Erythroblast (primary cell): Measurements from ENCODE around the gene SERPINF2.

ENCODE experiments used
- DNase-seq, 2 experiments: peaks; one replicate each; lab custom pipeline; 2025; lab: John Stamatoyannopoulos, UW
- GATA1 ChIP-seq: IDR thresholded peaks from 2 replicates; pipeline ENCODE4 v1.6.1; 2011; ENCODE audit warnings: low read depth, mild to moderate bottlenecking, control low read depth, low read length, moderate library complexity
- POLR2A ChIP-seq: IDR thresholded peaks from 2 replicates; pipeline ENCODE4 v1.6.1; 2011; ENCODE audit warnings: mild to moderate bottlenecking, low read length

The SERPINF2 gene

DNA sequence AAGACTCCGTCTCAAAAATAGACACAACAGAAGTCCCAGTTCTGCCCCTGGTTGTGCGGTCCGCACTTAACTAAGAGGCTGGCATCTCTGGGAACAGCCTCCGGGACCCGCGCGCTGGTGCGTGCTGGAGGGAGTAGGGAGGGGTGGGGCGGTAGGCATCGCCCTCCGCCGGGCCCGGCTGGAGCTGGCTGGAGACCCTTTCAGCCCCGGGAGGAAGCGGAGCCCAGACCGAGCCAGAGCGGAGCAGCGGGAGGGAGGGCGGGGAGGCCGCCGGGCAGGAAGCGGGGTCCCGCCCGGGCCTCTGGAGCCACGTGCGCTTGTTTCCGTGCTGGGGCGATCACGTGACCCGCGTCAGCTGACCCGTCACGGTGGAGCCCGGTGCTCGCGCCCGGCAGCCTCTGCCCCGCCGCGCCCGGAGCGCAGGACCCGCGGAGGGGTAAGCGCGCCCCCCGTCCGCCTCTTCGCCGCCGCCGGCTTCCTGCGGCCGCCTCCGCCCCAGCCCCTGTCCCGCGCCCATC lies 18.3 kb upstream of the SERPINF2 start, which contains the start of gene WDR81:
Gene WDR81, plus strand, starts transcription at position 354 of the 518 bp plus-strand sequence. CDS start 256 bp downstream, outside the sequence.
- peak; percentile 92 to 93 for DNase-seq
- peak; percentile 22 for TF ChIP-seq POLR2A
- TF ChIP-seq GATA1, result no peak

DNA sequence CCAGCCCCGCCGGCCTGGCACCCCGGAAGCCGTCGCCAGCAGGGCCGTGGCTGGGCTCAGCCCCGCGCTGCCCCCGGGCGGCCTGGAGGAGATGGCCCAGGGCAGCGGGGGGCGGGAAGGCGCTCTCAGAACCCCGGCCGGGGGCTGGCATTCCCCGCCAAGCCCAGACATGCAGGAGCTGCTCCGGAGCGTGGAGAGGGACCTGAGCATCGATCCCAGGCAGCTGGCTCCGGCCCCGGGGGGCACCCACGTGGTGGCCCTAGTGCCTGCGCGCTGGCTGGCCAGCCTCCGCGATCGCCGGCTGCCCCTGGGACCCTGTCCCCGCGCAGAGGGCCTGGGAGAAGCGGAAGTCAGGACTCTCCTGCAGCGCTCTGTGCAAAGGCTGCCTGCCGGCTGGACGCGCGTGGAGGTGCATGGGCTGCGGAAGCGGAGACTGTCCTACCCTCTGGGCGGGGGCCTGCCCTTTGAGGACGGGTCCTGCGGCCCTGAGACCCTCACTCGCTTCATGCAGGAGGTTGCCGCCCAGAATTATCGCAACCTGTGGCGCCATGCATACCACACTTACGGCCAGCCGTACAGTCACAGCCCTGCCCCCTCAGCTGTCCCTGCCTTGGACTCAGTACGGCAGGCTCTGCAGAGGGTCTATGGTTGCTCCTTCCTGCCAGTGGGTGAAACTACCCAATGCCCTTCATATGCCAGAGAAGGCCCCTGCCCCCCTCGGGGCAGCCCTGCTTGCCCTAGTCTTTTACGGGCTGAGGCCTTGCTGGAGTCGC lies 17.6 kb upstream of the SERPINF2 start:
- DNase-seq, result peak in 1 of 2 experiments; percentile 53
- TF ChIP-seq POLR2A (no peak), GATA1 (no peak)

- TF ChIP-seq POLR2A, result no peak
- no peak for TF ChIP-seq GATA1
- no peak for DNase-seq
Observed at GRCh38 chr17:1725642-1726511, 16.8 kb upstream of the SERPINF2 start.

- no peak for DNase-seq
Observed at GRCh38 chr17:1726626-1727257, 15.9 kb upstream of the SERPINF2 start.

GRCh38 chr17:1727258-1727789 lies 15.3 kb upstream of the SERPINF2 start:
- DNase-seq, result no peak
- TF ChIP-seq GATA1 (no peak), POLR2A (no peak)

More at GRCh38 chr17:1726626-1727257, 15.9 kb upstream of the SERPINF2 start:
- TF ChIP-seq GATA1 (no peak), POLR2A (no peak)

DNA sequence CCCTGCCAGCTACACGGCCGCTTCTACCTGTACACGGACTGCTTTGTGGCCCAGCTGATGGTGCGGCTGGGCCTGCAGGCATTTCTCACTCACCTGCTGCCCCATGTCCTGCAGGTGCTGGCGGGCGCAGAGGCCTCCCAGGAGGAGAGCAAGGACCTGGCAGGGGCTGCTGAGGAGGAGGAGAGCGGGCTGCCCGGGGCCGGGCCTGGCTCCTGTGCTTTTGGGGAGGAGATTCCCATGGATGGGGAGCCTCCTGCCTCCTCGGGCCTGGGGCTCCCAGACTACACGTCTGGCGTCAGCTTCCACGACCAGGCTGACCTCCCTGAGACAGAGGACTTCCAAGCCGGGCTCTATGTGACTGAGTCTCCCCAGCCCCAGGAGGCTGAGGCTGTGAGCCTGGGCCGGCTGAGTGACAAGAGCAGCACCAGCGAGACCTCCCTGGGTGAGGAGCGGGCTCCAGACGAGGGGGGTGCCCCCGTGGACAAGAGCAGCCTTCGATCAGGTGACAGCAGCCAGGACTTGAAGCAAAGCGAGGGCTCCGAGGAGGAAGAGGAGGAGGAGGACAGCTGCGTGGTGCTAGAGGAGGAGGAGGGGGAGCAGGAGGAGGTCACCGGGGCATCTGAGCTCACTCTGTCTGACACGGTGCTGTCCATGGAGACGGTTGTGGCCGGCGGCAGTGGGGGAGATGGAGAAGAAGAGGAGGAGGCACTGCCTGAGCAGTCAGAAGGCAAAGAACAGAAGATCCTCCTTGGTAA lies 14.6 kb upstream of the SERPINF2 start:
- TF ChIP-seq POLR2A, result no peak
- no peak for TF ChIP-seq GATA1
- no peak for DNase-seq

DNA sequence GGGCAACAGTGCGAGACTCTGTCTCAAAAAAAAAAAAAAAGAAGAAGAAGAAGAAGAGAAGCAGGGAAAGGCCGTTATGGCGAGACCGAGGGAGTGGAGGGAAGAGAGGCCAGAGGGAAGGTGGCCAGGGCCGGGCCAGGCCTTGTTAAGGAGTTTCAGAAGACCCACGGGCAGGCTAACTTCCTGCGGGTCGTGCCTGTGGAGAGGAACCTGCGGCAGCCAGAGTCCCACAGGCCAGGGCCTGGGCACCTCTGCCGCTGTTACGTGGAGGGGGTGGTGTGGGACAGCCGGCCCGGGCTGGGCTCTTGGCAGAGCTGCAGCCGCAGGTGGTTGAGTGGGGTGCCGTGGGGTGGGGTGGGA lies 12.7 kb upstream of the SERPINF2 start:
- DNase-seq, result no peak
- TF ChIP-seq POLR2A, result no peak
- no peak for TF ChIP-seq GATA1

DNA sequence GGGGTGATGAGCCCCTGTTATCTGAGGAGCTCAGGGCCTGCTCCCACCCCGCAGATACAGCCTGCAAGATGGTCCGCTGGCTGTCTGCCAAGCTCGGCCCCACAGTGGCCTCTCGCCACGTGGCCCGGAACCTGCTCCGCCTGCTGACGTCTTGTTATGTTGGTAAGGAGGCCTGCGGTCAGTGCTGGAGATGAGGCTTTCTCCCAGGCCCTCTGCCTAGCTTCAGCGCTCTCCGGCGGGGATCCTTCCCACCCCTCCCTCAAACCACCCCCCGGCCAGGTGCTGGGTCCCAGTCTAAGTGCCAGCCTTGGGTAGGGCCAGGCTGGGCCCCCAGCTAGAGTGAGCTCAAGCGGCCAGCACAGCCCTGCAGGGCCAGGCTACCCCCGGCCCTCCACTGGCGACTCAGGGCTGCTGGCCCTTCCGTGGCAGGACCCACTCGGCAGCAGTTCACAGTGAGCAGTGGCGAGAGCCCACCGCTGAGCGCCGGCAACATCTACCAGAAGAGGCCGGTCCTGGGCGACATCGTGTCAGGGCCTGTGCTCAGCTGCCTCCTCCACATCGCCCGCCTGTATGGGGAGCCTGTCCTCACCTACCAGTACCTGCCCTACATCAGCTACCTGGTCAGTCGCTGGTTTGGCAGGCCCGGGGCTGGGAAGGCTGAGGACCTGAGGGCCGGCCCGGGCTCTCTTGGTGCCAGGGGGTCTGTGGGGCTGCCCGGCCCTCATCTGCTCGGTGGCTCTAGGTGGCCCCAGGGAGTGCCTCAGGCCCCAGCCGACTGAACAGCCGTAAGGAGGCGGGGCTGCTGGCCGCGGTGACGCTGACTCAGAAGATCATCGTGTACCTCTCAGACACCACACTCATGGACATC lies 12.1 kb upstream of the SERPINF2 start:
- peak; percentile 99 to 100 for DNase-seq
- TF ChIP-seq GATA1, result no peak
- peak; percentile 54 for TF ChIP-seq POLR2A

DNA sequence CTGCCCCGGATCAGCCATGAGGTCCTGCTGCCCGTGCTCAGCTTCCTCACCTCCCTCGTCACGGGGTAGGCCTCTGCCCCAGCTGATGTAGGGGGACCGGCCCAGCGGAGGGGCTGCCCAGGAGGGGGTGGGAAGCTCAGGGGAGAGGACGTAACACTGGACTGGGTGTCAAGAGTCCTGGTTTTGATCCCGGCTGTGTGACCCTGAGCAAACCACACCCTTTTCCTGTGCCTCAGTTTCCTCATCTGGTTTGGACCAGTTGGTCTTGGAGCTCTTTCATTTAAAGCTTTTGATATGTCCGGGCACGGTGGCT lies 11.5 kb upstream of the SERPINF2 start:
- no peak for TF ChIP-seq GATA1
- TF ChIP-seq POLR2A, result no peak
- DNase-seq, result no peak

GRCh38 chr17:1732241-1732832 lies 10.3 kb upstream of the SERPINF2 start:
- DNase-seq, result no peak
- TF ChIP-seq POLR2A, result no peak
- TF ChIP-seq GATA1, result no peak

DNA sequence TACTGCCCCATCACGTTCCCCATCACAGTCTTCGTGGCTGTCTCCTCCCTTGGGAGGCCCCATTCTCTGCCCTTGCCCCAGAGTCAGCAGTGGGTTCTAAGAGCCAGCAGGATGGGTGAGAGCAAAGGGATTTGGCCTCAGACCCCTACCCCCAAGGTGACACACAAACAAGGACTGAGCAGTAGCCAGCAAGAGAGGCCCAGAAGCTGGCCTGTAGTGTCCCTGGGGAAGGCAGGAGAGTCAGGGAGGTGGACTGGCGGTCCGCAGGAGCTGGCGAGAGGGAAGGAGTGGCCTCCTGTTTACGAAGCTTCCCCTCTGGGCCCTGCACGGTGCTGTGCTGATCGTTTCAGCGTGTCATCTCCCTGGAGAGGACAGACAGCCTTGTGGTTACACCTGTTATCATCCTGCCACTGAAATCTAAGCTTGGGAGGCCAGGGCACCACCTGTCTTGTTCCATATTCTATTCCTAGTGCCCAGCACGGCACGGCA lies 9.8 kb upstream of the SERPINF2 start:
- no peak for DNase-seq
- peak; percentile 13 for TF ChIP-seq POLR2A
- TF ChIP-seq GATA1, result no peak
